Stimulated activated CD4-positive, alpha-beta T cell treated with anti-CD3 and anti-CD28 coated beads, TNF-alpha, amount 100 ng/mL, for 48 hours (primary cell): ENCODE data around the gene TWSG1.

Experiments used
- DNase-seq, 3 donors: peaks; one replicate each; pipeline ENCODE4 v3.0.0-alpha.2; 2020; ENCODE audit warnings: low read depth in 3 of 3

The TWSG1 gene

DNA sequence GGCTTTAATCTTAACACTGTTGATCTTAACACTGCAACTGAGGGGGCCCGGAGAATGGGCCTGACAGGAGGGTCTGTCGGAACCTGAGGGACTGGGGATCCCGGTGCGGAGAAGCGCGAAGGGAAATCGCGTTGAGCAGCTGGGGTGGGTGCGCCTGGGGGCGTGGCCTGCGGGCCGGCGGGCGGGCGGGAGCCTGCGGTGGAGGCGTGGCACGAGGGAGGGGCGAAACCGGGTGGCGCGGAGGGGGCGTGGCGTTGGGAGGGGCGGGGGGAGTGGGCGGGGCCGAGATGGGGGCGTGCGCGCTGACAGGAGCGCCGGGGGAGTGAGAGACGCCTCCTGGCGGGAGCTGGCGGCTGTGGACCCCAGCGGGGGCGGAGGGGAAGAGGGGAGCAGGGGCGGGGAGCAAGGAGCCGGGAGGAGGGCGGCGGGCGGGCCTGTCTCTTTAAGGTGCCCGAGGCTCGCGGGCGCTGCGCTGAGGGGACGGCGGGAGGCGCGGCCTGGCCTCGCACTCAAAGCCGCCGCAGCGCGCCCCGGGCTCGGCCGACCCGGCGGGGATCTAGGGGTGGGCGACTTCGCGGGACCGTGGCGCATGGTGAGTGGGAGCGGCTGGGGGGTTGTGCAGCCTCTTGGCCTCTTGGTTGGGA is at the start of gene TWSG1:
Gene TWSG1, plus strand, starts transcription at position 445 of the 644 bp plus-strand sequence. CDS start 2,457 bp downstream, outside the sequence.
- DNase-seq: peak; percentile 81 to 94 (median 83)

DNA sequence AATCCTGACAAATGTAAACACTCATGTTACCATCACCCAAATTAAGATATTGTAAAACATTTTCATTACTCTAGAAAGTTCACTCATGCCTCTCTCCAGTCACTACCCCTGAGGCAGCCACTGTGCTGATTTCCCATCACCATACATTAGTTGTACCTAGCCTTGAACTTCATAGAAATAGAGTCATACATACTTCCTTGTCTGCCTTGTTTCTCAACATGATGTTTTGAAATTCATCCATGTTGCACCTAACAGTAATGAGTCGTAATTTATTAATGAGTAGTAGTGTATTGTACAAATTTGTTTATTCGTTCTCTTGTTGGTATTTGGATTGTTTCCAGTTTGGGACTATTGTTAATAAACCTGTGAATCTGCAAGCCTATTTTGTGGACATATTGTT is 49.0 kb upstream of the TWSG1 start:
- no peak for DNase-seq

DNA sequence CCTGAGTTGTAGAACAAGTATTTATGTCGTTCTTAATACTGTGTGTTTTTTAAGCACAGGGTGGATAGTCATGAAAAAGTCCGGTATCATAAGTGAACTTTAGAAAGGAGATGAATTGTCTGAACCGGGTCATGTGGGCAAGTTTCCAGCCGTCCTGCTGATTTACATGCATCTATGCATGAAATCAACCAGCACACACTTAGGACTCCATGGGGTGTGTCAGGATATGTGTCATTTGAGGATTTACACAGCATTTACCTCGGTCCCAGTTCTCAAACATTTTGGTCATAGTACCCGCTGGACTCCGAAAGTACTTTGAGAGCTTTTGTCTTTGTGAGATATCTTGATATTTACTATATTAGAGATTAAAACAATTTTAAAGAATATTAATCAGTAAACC is 47.5 kb upstream of the TWSG1 start:
- DNase-seq: no peak

DNA sequence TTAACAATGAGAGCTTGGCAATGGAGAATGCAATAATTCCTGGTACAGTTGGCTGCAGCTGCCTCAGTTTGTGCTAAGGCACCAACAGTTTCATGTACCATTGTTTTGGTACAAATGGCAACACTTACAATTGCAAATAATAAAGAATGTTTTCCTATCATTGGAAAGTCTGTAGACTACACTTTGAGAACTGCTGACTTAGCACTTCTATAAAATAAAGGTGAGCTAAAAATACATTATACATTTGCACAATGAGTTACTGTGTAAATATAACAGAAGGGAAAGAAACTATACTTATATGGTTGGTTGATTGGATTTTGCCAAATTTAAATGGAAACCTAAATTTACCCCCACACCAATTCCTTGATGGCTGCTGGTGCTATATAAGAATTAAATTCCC is 44.9 kb upstream of the TWSG1 start:
- DNase-seq: no peak

DNA sequence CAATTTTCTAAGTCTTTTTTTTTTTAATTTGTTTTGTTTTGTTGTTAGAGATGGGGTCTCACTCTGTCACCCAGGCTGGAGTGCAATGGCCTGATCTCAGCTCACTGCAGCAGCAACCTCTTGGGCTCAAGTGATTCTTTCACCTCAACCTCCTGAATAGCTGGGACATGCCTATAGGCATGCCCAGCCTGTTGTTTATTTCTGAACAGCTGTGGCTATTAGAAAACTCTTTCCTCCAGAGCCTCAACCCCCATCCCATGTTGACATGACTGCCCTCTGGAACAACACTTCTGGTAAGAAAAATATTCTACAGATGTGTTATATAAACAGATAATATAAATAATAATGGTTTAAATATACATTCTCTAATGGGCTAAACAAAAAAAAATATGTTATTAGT is 44.4 kb upstream of the TWSG1 start:
- DNase-seq: no peak

DNA sequence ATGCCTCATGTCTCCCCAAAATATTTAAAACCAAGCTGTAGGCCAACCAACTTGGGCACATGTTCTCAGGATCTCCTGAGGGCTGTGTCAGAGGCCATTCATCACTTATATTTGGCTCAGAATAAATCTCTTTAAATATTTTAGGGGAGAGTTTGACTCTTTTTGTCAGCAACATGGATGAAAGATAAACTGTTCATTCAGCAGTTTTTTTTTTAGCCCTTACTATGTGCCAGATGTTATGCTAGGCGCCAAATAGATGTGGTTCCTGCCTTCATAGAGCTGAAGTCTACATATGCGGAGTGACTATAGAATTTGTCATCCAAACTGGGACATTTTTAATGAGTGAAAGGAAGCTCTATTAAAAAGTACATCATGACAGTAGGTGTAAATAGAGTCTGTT is 42.5 kb upstream of the TWSG1 start:
- no peak for DNase-seq

DNA sequence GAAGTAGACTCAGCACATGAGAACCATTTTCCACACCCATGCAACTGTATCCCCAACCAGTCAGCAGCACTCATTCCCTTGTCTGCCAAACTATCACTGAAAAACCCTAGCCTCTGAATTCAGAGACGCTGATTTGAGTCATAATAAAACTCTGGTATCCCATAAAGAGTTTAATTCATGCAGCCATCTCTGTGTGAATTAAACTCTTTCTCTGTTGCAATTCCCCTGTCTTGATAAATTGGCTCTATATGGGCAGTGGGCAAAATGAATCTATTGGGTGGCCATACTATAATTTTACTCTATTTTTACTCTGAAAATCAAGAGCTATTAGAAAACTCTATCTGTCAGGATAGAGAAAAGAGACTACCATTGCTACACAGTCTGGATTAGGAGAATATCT is 40.6 kb upstream of the TWSG1 start:
- no peak for DNase-seq

DNA sequence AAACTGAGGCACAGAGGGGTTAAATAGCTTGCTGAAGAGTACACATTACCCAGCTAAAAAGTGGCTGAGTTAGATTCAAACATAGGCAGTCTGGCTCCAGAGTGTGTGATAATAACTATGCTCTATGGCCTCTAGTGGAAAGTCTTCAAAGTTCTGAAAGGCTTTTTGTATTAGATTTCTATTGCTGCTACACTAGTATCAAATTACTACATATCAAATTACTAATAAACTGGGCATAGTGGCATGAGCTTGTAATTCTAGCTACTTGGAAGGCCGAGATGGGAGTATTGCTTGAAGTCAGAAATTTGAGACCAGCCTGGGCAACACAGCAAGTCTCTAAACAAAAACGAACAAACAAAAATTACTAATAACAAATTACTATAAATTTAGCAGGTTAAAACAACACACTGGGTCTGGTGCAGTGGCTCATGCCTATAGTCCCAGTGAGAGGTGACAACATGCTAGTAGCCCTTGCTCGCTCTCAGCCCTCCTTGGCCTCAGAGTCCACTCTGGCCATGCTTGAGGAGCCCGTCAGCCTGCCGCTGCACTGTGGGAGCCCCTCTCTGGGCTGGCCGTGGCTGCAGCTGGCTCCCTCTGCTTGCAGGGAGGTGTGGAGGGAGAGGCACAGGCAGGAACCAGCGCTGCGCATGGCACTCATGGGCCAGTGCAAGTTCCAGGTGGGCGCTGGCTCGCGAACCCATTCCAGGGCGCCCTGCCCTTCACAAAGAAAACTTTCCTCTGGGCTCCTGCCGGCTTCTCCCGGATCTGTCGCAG is 38.2 kb upstream of the TWSG1 start:
- no peak for DNase-seq

DNA sequence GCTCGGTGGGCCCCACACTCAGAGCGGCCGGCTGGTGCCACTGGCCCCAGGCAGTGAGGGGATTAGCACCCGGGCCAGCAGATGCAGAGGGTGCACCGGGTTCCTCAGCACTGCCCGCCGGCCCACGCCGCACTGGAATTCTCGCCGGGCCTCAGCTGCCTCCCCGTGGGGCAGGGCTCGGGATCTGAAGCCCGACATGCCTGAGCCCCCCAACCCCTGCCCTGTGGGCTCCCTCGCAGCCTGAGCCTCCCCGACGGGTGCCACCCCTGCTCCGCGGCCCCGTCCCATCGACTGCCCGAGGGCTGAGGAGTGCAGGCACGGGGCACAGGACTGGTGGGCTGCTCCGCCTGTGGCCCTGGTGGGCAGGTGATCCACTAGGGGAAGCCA is 37.6 kb upstream of the TWSG1 start:
- no peak for DNase-seq

DNA sequence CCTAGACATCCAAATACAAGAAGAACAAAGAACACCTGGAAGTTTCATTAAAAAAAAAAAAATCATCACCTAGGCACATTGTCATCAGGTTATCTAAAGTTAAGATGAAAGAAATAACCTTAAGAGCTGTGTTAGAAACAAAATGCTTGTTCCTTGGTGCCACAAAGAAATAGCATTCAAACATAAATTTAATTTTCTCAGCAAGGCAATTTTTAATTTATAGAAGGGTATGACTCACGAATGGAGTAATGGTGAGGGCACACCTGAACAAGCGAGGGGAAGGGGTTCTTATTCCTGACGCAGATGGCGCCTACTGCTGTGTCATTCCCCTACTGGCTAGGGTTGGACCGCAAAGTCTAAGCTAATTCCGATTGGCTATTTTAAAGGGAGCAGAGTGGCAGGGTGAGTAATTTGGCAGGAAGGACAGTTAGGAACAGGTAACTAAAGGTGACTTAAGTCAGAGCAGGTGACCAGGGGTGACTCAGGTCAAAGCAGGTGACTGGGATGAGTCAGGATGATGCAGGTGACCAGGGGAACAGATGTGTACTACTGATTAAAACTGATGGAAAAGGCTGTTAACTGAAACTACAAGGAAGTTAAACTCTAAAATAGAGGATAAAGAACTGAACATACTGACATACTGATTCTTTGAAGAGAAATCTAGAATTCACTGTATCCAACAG is 30.0 kb upstream of the TWSG1 start:
- DNase-seq: no peak

DNA sequence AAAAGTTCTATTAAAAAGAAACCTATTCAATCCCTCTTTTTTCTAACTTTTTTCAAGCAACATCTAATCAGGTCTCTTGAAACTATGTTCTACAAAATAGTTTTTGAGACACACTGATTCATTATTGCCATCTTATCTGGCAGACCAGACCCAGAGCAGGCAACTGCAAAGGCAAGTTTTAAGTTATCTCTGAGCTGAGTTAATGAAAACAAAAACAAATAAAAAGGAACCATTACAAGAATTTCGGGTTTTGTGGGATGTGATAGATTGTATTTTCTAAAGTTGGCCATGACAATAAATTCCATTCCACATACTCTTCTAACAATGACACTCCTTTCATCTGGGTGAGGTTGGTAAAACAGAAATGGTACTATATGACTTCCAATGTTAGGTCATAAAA is 15.2 kb upstream of the TWSG1 start:
- DNase-seq: no peak

DNA sequence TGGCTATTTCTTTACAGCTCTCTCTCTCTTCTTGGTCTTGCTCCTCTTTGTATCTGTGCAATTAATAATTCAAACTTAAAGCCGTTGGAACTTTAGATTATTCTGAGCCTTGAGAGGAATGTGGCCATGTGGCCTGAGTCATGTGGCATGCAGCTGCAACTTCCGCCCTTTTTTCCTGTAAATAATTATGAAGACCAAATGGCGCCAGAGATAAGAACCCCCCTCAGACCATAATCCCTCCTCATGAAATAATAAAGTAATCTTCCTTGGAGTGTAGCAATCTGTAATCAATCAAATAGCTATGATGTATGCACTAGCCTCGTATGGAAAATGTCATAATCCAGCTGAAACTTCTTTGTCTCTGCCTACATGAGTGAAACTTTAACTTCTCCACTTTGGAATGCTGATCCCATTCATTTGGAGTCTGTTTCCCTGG is 13.5 kb upstream of the TWSG1 start:
- DNase-seq: no peak

DNA sequence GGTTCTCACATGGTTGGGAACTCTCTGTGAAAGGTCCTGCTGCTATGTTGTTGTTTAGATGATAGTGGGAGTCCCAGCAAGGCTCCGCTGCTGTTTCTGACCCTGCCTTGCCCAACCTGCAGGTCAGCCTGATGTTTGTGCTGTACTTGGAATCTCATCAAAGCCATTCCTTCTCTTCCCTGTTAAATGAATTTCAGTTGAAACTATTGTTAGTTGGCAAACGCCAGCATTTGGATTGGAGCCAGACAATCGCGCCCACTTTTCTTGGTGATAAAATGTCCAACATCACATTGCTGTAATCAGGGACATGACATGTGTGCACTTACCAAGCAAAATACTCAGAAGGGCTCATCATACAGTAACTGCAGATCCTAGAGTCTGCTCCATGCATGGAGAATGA is 12.8 kb upstream of the TWSG1 start:
- no peak for DNase-seq

DNA sequence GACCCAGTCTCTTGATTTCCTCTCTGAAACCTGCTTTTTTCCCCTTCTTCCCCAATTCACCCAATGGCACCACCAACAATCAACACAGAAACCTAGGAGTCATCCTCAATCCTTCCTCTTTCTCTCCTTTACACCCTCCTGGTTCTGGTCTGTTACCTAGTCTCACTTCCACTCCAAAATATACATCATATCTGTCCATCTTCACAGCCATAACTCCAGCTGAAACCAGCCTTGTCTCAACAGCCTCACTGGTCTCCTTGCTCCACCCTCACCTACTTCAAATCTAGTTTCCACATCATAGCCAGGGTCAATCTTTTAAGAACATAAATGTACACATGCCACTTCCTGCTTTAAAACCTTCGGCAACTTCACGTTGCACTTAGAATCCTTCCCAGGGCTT is 11.8 kb upstream of the TWSG1 start:
- DNase-seq: no peak

DNA sequence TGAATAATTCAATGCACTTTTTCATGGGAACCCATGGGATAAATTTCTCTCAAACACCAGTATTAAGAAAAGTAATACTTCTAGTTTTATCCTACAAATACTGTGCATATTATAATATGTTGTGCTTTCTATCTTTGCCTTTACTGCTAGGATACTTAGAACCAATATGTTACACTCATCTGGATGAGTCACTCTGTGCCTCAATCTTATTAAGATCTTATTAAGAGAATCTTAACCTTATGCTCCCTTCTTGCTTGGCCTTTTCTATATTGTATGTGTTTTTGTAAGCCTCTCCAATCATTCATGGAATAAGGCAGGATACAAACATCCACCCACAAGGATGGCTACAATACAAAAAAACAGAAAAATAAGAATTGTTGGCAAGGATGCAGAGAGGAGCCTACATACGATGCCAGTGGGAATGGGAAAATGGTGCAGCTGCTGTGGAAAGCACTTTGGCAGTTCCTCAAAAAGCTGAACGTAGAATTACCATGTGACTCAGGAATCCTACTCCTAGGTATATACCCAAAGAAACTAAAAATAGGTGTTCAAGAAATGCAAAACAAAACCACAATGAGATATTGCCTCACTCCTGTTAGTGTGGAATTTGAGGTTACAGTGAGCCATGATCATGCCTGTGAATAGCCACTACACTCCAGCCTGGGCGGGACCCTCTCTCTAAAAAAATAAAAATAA is 10.7 kb upstream of the TWSG1 start:
- DNase-seq: no peak

DNA sequence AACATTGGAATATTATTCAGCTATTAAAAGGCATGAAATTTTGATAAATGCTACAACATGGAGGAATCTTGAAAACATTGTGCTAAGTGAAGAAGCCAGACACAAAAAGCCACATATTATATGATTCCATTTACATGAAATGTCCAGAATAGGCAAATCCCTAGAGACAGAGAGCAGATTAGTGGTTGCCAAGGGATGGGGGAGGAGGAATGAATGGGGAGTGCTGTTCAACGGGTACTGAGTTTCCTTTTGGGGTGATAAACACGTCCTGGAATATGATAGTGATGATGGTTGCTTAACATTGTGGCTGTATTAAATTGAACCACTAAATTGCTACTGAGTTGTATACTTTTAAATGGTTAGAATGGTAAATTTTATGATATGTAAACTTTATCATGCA is 8.9 kb upstream of the TWSG1 start:
- no peak for DNase-seq

DNA sequence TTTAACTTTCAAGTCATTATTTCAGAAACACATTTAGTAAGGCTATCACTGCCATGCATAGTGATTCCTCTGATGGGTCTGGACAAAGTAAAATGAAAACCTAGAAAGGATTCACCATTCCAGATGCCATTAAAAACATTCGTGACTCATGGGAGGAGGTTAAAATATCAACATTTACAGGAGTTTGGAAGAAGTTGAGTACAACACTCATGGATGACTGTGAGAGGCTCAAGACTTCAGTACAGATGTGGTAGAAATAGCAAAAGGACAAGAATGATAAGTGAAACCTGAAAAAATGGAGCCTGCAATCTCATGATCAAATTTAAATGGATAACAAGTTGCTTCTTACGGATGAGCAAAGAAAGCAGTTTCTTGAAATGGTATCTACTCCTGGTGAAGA is 5.8 kb upstream of the TWSG1 start:
- DNase-seq: no peak

DNA sequence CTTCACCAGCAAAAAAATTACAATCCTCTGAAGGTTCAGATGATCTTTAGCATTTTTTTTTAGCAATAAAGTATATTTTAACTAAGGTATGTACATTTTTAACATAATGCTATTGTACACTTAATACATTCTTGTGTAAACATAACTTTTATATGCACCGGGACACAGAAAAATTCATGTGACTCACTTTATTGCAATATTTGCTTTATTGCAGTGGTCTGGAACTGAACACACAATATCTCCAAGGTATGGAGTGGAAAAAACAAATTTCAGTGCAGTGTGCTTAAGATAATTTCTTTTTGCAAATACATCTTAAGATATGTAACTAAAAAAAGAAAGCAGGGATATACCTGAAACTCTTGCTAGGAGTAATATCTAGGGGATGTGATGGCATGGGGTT is 5.1 kb upstream of the TWSG1 start:
- no peak for DNase-seq

DNA sequence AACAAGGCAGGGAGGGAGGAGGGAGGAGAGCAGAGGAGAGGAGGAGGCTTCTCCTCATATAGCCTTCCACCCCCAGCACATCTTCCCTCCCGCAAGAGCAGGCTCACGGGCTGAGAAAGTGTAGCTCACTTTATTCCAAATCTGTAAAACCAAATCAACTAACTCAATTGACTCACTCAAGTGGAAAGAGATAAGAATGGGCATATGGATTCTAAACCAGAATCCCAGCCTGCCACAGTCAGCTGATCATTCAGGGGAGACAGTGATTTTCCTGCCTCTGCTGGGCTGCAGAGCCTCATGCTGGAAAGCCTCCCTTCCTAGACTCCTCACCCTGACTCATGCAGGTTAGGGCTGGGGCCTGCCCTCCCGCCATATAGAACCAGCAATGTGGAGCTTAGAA is 4.2 kb upstream of the TWSG1 start:
- no peak for DNase-seq

DNA sequence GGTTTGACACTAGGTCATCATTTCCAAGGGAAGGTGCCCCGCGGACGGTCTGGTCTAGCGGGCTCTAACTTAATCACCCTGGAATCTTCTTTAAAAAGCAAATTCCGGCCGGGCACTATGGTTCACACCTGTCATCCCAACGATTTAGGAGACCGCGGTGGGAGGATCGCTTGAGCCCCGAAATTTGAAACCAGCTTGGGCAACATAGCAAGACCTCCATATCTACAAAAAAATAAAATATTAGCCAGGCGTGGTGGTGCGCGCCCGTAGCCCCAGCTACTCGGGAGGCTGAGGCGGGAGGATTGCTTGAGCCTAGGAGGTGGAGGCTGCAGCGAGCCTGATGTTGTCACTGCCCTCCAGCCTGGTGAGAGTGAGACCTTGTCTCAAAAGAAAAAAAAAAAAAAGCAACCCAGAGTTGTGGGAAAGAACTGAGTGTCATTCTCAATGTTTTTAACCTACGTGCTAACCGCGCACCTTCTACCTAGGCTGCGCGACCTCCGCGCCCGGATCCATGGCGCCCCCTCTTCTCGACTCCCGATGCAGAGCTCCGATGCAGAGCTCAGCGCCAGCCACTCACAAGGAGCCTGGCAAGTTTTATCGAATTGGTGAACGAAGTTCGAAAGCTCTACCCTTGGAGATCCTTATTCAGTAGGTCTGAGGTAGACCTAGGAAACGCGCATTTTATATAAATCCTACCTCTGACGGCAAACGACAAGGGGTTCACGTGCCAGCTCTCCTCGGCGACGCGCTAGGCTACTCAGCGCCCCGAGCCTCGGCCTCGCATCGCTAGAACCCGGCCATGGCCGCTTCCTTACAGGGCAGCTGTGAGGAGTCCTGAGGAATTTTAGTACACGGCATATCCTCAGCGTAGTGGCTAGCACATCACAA is 888 bp upstream of the TWSG1 start:
- DNase-seq: peak in 1 of 3 donors; percentile 6

DNA sequence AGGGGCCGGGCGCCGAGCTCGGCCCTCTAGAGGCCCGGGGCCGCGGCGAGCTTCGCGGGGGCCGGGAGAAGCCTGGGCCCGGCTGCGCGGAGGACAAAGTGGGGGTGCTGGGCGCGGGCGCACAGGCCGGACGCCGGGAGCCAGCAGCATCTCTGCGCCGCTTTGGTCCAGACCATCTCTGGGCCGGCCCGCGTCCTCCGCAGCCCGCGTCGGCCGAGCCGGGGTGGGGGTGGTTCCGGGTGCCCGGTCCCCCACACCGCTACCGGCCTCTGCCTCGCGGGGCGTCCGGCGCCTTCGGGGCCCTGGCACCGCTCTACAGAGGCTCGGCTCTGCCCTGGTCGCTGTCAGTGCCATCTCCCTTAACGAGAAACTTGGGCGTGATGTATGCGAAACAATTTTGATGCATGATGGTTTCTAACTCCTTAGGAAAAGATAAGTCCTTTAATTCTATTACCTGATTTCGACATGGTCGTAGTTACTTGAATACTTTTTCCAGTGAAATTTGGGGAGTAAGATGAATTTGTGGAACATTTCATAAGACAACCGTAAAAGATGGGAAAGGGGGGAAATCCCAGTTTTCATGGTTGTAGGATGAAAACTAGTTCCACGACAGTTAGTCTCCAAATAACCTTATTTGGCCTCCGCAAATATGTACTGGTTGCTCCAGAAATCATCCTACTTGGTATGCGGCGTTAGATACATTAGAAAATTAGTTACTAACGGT is 562 bp downstream of the TWSG1 start:
- peak in 2 of 3 donors; percentile 9 to 19 for DNase-seq
